KMS-11 (cell line): ENCODE data around the gene IGFLR1.

Experiments used
- H2AFZ ChIP-seq: fragments of 200-600 bp; sonication (generic); 2 replicates; pipeline ENCODE4 v1.6.1; 2016; ENCODE audit warnings: antibody characterized with exemption, mixed run types, low read depth
- H3K27ac ChIP-seq: fragments of 200-600 bp; sonication (generic); 2 replicates; pipeline ENCODE4 v1.6.1; 2016; ENCODE audit warnings: mild to moderate bottlenecking, mixed run types
- H3K27me3 ChIP-seq: fragments of 200-600 bp; sonication (generic); 2 replicates; pipeline ENCODE4 v1.6.1; 2017; ENCODE audit warnings: mild to moderate bottlenecking, low read depth, mixed run types, moderate library complexity; ENCODE audit not compliant: insufficient read depth
- H3K36me3 ChIP-seq: fragments of 200-600 bp; sonication (generic); 2 replicates; pipeline ENCODE4 v1.6.1; 2017; ENCODE audit warnings: mild to moderate bottlenecking, mixed run types; ENCODE audit not compliant: insufficient read depth
- H3K4me1 ChIP-seq: fragments of 200-600 bp; sonication (generic); 2 replicates; pipeline ENCODE4 v1.6.1; 2016; ENCODE audit warnings: mild to moderate bottlenecking, low read depth, mixed run types; ENCODE audit not compliant: poor library complexity, severe bottlenecking
- H3K4me2 ChIP-seq: fragments of 200-600 bp; sonication (generic); 2 replicates; pipeline ENCODE4 v1.7.0; 2016; ENCODE audit warnings: mild to moderate bottlenecking, mixed run types
- H3K4me3 ChIP-seq: fragments of 200-600 bp; sonication (generic); IDR thresholded peaks from 2 replicates; pipeline ENCODE4 v1.6.1; 2017; ENCODE audit warnings: low read depth, low read length, mixed read lengths; ENCODE audit not compliant: insufficient read depth
- H3K79me2 ChIP-seq: fragments of 200-600 bp; sonication (generic); 2 replicates; pipeline ENCODE4 v1.6.1; 2016; ENCODE audit warnings: low read depth, mixed run types; ENCODE audit not compliant: insufficient read depth
- H3K9ac ChIP-seq: fragments of 200-600 bp; sonication (generic); 2 replicates; pipeline ENCODE4 v1.6.1; 2016; ENCODE audit warnings: mild to moderate bottlenecking, mixed run types
- H4K20me1 ChIP-seq: fragments of 200-600 bp; sonication (generic); 2 replicates; pipeline ENCODE4 v1.6.1; 2016; ENCODE audit warnings: mild to moderate bottlenecking, mixed run types; ENCODE audit not compliant: insufficient read depth
- CTCF ChIP-seq: fragments of 200-600 bp; sonication (generic); conservative IDR thresholded peaks from 2 replicates; pipeline ENCODE4 v1.6.1; 2017; ENCODE audit warnings: low read depth, mild to moderate bottlenecking, antibody characterized with exemption, low read length, moderate library complexity, mixed read lengths

The IGFLR1 gene

GRCh38 chr19:35746531-35746930, 4.3 kb upstream of the IGFLR1 start:
- peak overlapping the region; percentile 96; the same call in 1 of the 2 replicates for H3K9ac ChIP-seq
- H4K20me1 ChIP-seq: no peaks in the 10 kb centered on the region
- no peak for TF ChIP-seq CTCF
- no peaks in the 10 kb centered on the region for H3K36me3 ChIP-seq
- H3K79me2 ChIP-seq: peaks cover 4% of the 10 kb centered on the region; the same call in 1 of the 2 replicates
- H3K27ac ChIP-seq: no peak overlapping the region
- peak overlapping the region; percentile 59; the same call in 1 of the 2 replicates for H3K4me2 ChIP-seq
- H3K27me3 ChIP-seq: no peaks in the 10 kb centered on the region
- H3K4me1 ChIP-seq: peaks cover 51% of the 10 kb centered on the region
- no peak overlapping the region for H3K4me3 ChIP-seq
- no peak overlapping the region for H2AFZ ChIP-seq

DNA sequence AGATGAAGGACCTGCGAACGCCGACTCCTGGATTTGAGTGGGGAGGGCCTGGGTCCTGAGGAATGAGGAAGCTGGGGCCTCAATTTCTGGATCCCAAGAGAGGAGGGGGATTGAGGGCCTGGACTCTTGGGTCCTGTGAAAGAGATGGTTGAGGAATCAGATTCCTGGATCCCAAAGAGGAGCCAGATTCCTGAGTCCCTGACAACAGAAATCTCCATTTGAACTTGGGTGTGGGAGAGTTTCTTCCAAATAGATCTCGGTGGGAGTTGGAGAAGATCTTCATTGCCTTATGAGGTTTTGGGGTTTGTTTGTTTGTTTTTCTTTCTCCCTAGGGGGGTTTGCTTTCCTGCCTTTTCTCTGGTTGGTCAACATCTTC, 3.8 kb upstream of the IGFLR1 start:
- peaks cover 53% of the 10 kb centered on the region for H3K4me1 ChIP-seq
- H2AFZ ChIP-seq: no peak overlapping the region
- H3K9ac ChIP-seq: peak overlapping the region; percentile 96; the same call in 1 of the 2 replicates
- no peaks in the 10 kb centered on the region for H3K36me3 ChIP-seq
- no peaks in the 10 kb centered on the region for H4K20me1 ChIP-seq
- no peaks in the 10 kb centered on the region for H3K27me3 ChIP-seq
- H3K4me2 ChIP-seq: peak overlapping the region; percentile 59
- H3K79me2 ChIP-seq: peaks cover 4% of the 10 kb centered on the region; the same call in 1 of the 2 replicates
- H3K27ac ChIP-seq: peak overlapping the region; percentile 96; the same call in 1 of the 2 replicates
- TF ChIP-seq CTCF: no peak
- H3K4me3 ChIP-seq: peak overlapping the region; percentile 62

GRCh38 chr19:35745328-35746086, 3.3 kb upstream of the IGFLR1 start, which contains the start of the genes PSENEN and U2AF1L4:
PSENEN (plus strand) TSS chr19:35745651; CDS start chr19:35745931, 280 bp downstream.
U2AF1L4 (minus strand) TSS chr19:35745418; CDS start chr19:35745391, 27 bp downstream.
- H3K27ac ChIP-seq: peak within 1 kb of the TSS; percentile 96
- H3K4me2 ChIP-seq: peak within 1 kb of the TSS; percentile 59
- no peak for TF ChIP-seq CTCF
- peaks cover 4% of the 10 kb centered on the region; the same call in 1 of the 2 replicates for H3K79me2 ChIP-seq
- H3K36me3 ChIP-seq: no peaks in the 10 kb centered on the region
- no peaks in the 10 kb centered on the region for H3K27me3 ChIP-seq
- H2AFZ ChIP-seq: peak within 1 kb of the TSS; percentile 50
- peaks cover 53% of the 10 kb centered on the region for H3K4me1 ChIP-seq
- H3K4me3 ChIP-seq: peak within 1 kb of the TSS; percentile 62
- peak within 1 kb of the TSS; percentile 96 for H3K9ac ChIP-seq
- no peaks in the 10 kb centered on the region for H4K20me1 ChIP-seq

DNA sequence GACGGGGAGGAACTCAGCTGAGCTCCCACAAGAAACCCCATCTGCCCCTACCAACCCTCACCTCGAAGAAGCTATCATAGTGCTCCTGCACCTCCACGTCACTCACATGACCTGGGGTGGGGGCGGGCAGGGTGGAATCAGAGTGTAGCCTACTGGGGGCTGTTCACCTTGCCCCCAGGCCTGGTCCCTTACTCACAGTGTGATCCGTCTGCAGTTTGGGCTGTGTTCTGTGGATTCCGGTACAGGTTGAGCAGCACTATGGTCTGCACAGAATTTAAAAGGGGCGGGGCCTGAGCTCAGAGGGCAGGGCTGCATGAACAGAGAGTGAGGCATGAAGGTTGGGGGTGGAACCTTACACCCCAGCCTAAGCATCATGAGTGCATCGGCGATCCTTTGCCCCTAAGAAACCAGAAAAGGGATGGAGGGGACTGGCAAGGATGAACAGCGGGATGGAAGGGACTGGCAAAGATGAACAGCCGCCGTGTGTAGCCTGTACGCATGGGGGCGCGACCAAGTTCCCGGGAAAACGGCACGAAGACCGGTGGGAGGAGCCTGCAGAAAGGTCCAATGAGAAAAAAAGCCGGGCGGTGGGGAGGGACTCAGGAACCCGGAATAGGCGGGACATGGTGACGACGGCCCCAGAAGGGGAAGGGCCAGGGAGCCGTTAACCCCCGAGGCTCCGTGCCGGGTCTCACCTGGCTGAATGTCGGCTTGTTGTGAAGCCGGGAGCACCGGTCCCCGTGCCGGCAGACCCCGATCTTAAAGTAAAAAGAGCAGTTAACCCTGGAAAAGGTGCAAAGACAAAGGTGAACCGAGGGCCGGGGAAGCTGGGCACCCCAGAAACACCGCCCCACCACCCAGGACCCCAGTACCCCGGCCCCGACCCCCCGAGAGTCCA, 2.4 kb upstream of the IGFLR1 start:
- peak; percentile 31; the same call in 1 of the 2 replicates for TF ChIP-seq CTCF
- no peaks in the 10 kb centered on the region for H3K27me3 ChIP-seq
- peaks cover 4% of the 10 kb centered on the region; the same call in 1 of the 2 replicates for H3K79me2 ChIP-seq
- peak overlapping the region; percentile 62 for H3K4me3 ChIP-seq
- H3K36me3 ChIP-seq: no peaks in the 10 kb centered on the region
- peak overlapping the region; percentile 50; the same call in 1 of the 2 replicates for H2AFZ ChIP-seq
- H3K4me2 ChIP-seq: peak overlapping the region; percentile 50
- peak overlapping the region; percentile 96 for H3K27ac ChIP-seq
- no peaks in the 10 kb centered on the region for H4K20me1 ChIP-seq
- H3K4me1 ChIP-seq: peaks cover 56% of the 10 kb centered on the region
- peak overlapping the region; percentile 96 for H3K9ac ChIP-seq
